GM12864 (cell line): Measurements from ENCODE around the gene TACSTD2.

ENCODE experiments used
- DNase-seq: peaks from one replicate; pipeline ENCODE4 v3.0.0-alpha.2; 2011; ENCODE audit warnings: low read depth
- H3K4me3 ChIP-seq: 2 replicates; pipeline ENCODE4 v1.5.1; 2011; ENCODE audit warnings: mild to moderate bottlenecking, low read depth, low read length, control low read depth
- TF ChIP-seq, protein P1 (sequence below): IDR thresholded peaks from 2 replicates; pipeline ENCODE4 v1.5.1; 2011; ENCODE audit warnings: low read depth, mild to moderate bottlenecking, moderate library complexity, low read length, control low read depth, inconsistent platforms; ENCODE audit errors: missing control alignments

Gene TACSTD2

DNA sequence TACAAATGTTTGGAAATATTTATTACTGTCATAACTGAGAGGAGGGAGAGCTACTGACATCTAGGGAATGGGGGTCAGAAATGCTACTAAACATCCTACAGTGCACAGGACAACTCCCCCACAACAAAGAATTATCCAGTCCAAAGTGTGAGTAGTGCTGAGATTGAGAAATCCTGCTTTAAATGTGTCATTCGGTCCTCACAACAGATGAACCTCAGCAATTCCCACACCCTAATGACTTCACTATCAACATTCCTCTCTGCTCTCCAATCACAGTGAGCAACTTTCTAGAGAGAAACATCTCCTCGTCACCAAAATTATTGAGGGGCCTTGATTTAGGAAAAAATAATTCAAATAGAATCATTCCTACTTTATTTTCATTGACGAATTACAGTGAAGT lies 48.5 kb downstream of the TACSTD2 start:
- TF ChIP-seq, protein P1, sequence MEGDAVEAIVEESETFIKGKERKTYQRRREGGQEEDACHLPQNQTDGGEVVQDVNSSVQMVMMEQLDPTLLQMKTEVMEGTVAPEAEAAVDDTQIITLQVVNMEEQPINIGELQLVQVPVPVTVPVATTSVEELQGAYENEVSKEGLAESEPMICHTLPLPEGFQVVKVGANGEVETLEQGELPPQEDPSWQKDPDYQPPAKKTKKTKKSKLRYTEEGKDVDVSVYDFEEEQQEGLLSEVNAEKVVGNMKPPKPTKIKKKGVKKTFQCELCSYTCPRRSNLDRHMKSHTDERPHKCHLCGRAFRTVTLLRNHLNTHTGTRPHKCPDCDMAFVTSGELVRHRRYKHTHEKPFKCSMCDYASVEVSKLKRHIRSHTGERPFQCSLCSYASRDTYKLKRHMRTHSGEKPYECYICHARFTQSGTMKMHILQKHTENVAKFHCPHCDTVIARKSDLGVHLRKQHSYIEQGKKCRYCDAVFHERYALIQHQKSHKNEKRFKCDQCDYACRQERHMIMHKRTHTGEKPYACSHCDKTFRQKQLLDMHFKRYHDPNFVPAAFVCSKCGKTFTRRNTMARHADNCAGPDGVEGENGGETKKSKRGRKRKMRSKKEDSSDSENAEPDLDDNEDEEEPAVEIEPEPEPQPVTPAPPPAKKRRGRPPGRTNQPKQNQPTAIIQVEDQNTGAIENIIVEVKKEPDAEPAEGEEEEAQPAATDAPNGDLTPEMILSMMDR = no peak

More for the DNA sequence above, 48.5 kb downstream of the TACSTD2 start:
- DNase-seq = no peak
- H3K4me3 ChIP-seq = no peak overlapping the region
